HepG2 (cell line): Measurements from ENCODE around the gene OGA. TPM values are rescaled to one million over a fixed set of nuclear protein-coding genes. Genes with fewer than 3 reads are reported as not detected.

Source experiments
- ATAD3A ChIP-seq: sonication (generic); formaldehyde crosslinking; IDR thresholded peaks from 2 replicates; pipeline ENCODE4 v1.4.0; 2020; ENCODE audit warnings: missing genetic modification reagents
- ATF2 ChIP-seq: sonication (generic); formaldehyde crosslinking; IDR thresholded peaks from 2 replicates; pipeline ENCODE4 v1.4.0; 2020; ENCODE audit warnings: missing genetic modification reagents
- CTCF ChIP-seq: sonication (generic); formaldehyde crosslinking; IDR thresholded peaks from 2 replicates; pipeline ENCODE4 v1.5.0; 2020; ENCODE audit warnings: mild to moderate bottlenecking, missing genetic modification reagents, moderate library complexity
- ELF1 ChIP-seq: sonication (generic); formaldehyde crosslinking; IDR thresholded peaks from 2 replicates; pipeline ENCODE4 v1.4.0; 2020; ENCODE audit warnings: missing genetic modification reagents
- HOXA9 ChIP-seq: sonication (generic); formaldehyde crosslinking; IDR thresholded peaks from 2 replicates; pipeline ENCODE4 v1.8.1; 2022; ENCODE audit warnings: missing genetic modification reagents, mild to moderate bottlenecking, moderate library complexity, borderline replicate concordance
- POGZ ChIP-seq: sonication (generic); formaldehyde crosslinking; IDR thresholded peaks from 2 replicates; pipeline ENCODE4 v1.4.0; 2020; ENCODE audit warnings: mild to moderate bottlenecking, missing genetic modification reagents
- PPARG ChIP-seq: conservative IDR thresholded peaks from 2 replicates; pipeline ENCODE4 v1.6.1; 2016; ENCODE audit warnings: missing biosample characterization, missing genetic modification reagents
- SP4 ChIP-seq: sonication (generic); formaldehyde crosslinking; IDR thresholded peaks from 2 replicates; pipeline ENCODE4 v1.8.1; 2023; ENCODE audit warnings: mild to moderate bottlenecking, missing genetic modification reagents
- SRSF4 ChIP-seq: fragments of 200-400 bp; formaldehyde crosslinking; IDR thresholded peaks from one replicate; pipeline ENCODE4 v1.6.1; 2018; ENCODE audit warnings: mild to moderate bottlenecking, low read depth, low read length, moderate library complexity; ENCODE audit not compliant: poor library complexity, severe bottlenecking
- ZNF30 ChIP-seq: sonication (generic); formaldehyde crosslinking; IDR thresholded peaks from 2 replicates; pipeline ENCODE4 v1.5.0; 2020; ENCODE audit warnings: mild to moderate bottlenecking, missing genetic modification reagents
- ZNF367 ChIP-seq: sonication (generic); formaldehyde crosslinking; IDR thresholded peaks from 2 replicates; pipeline ENCODE4 v1.4.0; 2020; ENCODE audit warnings: missing genetic modification reagents, borderline replicate concordance
- ZNF761 ChIP-seq: sonication (generic); formaldehyde crosslinking; conservative IDR thresholded peaks from 2 replicates; pipeline ENCODE4 v1.4.0; 2020; ENCODE audit warnings: mild to moderate bottlenecking, missing genetic modification reagents
- polyA plus RNA-seq, 8 experiments: library from polyadenylated mRNA; depleted of rRNA in 3 of 8; stranded (reverse) in 7 of 8; unstranded in 1 of 8; fragments of >200 nt; fragmentation: Illumina TruSeq in 4 of 8; extraction: Trizol in 4 of 8; gene quantifications; 2 replicates each; pipeline versions ENCODE4 v1.2.1 to v1.2.3, GENCODE V29; 2011 to 2016; ENCODE audit warnings: low read depth in 4 of 8, missing spikeins in 1 of 8, mixed read lengths in 1 of 8; ENCODE audit not compliant: insufficient read depth in 1 of 8
- total RNA-seq, 5 experiments: library from RNA; depleted of rRNA; stranded (reverse); fragments of >200 nt; fragmentation: Illumina TruSeq; extraction: Trizol; gene quantifications; 2 replicates each; pipeline ENCODE4 v1.2.3, GENCODE V29; 2016; ENCODE audit warnings: low read depth in 1 of 5
- TF ChIP-seq, protein P1 (sequence below): sonication (generic); formaldehyde crosslinking; IDR thresholded peaks from 2 replicates; pipeline ENCODE4 v1.5.1; 2020; ENCODE audit warnings: mild to moderate bottlenecking, missing genetic modification reagents, moderate library complexity
- TF ChIP-seq, protein P2 (sequence below): IDR thresholded peaks from 2 replicates; pipeline ENCODE4 v1.6.1; 2016; ENCODE audit warnings: low read depth, missing genetic modification reagents, missing compliant biosample characterization
- TF ChIP-seq, protein P3 (sequence below): IDR thresholded peaks from 2 replicates; pipeline ENCODE4 v1.6.1; 2012; ENCODE audit warnings: inconsistent platforms

Gene OGA
- total and polyA plus RNA-seq, 2 of the 13 experiments (the other 11 are each of a cell fraction or from before 2014, with no cell fraction given), result 33.2 to 39.8 TPM

GRCh38 chr10:101780818-101781654 is 37.2 kb downstream of the OGA start (continued):
- TF ChIP-seq, protein P1, sequence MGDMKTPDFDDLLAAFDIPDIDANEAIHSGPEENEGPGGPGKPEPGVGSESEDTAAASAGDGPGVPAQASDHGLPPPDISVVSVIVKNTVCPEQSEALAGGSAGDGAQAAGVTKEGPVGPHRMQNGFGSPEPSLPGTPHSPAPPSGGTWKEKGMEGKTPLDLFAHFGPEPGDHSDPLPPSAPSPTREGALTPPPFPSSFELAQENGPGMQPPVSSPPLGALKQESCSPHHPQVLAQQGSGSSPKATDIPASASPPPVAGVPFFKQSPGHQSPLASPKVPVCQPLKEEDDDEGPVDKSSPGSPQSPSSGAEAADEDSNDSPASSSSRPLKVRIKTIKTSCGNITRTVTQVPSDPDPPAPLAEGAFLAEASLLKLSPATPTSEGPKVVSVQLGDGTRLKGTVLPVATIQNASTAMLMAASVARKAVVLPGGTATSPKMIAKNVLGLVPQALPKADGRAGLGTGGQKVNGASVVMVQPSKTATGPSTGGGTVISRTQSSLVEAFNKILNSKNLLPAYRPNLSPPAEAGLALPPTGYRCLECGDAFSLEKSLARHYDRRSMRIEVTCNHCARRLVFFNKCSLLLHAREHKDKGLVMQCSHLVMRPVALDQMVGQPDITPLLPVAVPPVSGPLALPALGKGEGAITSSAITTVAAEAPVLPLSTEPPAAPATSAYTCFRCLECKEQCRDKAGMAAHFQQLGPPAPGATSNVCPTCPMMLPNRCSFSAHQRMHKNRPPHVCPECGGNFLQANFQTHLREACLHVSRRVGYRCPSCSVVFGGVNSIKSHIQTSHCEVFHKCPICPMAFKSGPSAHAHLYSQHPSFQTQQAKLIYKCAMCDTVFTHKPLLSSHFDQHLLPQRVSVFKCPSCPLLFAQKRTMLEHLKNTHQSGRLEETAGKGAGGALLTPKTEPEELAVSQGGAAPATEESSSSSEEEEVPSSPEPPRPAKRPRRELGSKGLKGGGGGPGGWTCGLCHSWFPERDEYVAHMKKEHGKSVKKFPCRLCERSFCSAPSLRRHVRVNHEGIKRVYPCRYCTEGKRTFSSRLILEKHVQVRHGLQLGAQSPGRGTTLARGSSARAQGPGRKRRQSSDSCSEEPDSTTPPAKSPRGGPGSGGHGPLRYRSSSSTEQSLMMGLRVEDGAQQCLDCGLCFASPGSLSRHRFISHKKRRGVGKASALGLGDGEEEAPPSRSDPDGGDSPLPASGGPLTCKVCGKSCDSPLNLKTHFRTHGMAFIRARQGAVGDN (CRISPR knock-in tag), result peak; percentile 36; the same call in 1 of the 2 replicates
- TF ChIP-seq, protein P2, sequence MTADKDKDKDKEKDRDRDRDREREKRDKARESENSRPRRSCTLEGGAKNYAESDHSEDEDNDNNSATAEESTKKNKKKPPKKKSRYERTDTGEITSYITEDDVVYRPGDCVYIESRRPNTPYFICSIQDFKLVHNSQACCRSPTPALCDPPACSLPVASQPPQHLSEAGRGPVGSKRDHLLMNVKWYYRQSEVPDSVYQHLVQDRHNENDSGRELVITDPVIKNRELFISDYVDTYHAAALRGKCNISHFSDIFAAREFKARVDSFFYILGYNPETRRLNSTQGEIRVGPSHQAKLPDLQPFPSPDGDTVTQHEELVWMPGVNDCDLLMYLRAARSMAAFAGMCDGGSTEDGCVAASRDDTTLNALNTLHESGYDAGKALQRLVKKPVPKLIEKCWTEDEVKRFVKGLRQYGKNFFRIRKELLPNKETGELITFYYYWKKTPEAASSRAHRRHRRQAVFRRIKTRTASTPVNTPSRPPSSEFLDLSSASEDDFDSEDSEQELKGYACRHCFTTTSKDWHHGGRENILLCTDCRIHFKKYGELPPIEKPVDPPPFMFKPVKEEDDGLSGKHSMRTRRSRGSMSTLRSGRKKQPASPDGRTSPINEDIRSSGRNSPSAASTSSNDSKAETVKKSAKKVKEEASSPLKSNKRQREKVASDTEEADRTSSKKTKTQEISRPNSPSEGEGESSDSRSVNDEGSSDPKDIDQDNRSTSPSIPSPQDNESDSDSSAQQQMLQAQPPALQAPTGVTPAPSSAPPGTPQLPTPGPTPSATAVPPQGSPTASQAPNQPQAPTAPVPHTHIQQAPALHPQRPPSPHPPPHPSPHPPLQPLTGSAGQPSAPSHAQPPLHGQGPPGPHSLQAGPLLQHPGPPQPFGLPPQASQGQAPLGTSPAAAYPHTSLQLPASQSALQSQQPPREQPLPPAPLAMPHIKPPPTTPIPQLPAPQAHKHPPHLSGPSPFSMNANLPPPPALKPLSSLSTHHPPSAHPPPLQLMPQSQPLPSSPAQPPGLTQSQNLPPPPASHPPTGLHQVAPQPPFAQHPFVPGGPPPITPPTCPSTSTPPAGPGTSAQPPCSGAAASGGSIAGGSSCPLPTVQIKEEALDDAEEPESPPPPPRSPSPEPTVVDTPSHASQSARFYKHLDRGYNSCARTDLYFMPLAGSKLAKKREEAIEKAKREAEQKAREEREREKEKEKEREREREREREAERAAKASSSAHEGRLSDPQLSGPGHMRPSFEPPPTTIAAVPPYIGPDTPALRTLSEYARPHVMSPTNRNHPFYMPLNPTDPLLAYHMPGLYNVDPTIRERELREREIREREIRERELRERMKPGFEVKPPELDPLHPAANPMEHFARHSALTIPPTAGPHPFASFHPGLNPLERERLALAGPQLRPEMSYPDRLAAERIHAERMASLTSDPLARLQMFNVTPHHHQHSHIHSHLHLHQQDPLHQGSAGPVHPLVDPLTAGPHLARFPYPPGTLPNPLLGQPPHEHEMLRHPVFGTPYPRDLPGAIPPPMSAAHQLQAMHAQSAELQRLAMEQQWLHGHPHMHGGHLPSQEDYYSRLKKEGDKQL, result no peak
- no peak for TF ChIP-seq SRSF4
- no peak for TF ChIP-seq POGZ (CRISPR knock-in tag)
- TF ChIP-seq, protein P3, sequence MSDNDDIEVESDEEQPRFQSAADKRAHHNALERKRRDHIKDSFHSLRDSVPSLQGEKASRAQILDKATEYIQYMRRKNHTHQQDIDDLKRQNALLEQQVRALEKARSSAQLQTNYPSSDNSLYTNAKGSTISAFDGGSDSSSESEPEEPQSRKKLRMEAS, result 0 out of 2 replicates have a peak, but pooled peaks have one; percentile 49
- TF ChIP-seq ZNF761 (CRISPR knock-in tag), result no peak
- no peak for TF ChIP-seq ELF1
- no peak for TF ChIP-seq ATF2
- TF ChIP-seq HOXA9 (CRISPR knock-in tag), result no peak
- TF ChIP-seq ATAD3A (CRISPR knock-in tag), result no peak
- TF ChIP-seq CTCF (CRISPR knock-in tag), result peak; percentile 92
- no peak for TF ChIP-seq ZNF30 (CRISPR knock-in tag)
- no peak for TF ChIP-seq SP4 (CRISPR knock-in tag)
- TF ChIP-seq ZNF367 (CRISPR knock-in tag), result no peak
- no peak for TF ChIP-seq PPARG (CRISPR knock-in tag)
